ENCODE data around the gene GRM5.

DNA sequence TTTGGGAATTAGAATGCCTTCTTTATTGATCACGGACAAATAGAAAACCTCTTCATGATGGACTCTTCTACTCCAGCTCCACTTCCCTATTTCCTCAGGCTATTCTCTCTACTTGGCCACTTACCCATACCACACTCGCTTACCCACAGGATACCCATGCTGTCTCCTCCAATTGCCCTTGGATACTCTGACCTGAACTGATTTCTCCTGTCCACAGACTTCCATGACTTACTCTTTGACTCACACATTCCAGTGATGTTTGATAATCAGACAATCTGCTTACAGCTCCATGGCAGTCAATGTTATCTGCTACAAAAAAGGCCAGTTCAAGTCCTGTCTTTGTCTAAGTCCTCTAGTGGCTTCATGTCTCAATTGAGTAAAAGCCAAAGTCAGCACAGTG is 436.3 kb downstream of the GRM5 start:
- no peak for TF ChIP-seq CTCF (IDR thresholded peaks at IDR 0.05)
- TF ChIP-seq EZH2 (IDR thresholded peaks at IDR 0.05; ENCODE audit: borderline replicate concordance, insufficient read depth, low read depth, low read length, poor library complexity, severe bottlenecking): no peak
